ENCODE results near the gene SH3PXD2B.

The SH3PXD2B gene

DNA sequence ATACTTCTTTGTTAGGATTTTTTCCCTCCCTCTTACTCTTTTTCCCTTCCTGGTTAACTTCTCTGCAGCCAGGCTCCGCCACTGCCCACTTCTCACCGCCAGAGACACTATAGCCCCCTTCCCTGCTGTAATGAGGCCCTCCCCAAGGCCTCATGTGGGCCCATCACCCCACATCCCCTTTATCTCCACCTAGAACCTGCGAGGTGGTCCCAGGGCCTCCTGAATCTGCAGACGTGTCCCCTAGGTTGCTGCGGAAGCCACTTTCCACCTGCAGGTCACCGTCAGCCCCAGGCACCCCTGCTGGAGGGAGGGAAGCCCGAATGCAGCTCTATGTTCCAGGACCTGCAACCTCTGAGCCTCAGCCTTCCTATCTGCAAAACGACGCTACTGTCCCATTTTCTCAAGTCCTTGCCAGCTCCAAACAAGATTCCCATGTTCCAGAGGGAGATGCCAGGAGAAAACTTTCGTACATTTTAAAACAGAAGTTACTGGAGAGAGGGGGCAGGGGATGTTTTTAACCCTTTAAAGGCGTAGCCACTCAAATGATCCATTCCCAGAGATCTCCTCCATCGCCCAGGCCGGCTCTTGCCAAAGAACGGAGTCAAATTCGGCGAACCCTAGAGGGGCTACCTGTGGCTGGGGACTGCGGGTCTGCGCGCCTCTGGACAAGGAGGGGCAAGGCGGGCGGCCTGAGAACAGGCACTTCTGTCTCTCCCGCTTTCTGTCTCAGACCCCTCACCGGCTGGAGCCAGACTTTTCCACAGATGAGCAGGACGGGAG, 929 bp downstream of the SH3PXD2B start:
- DNase-seq (ENCODE audit: low spot score) = no peak

DNA sequence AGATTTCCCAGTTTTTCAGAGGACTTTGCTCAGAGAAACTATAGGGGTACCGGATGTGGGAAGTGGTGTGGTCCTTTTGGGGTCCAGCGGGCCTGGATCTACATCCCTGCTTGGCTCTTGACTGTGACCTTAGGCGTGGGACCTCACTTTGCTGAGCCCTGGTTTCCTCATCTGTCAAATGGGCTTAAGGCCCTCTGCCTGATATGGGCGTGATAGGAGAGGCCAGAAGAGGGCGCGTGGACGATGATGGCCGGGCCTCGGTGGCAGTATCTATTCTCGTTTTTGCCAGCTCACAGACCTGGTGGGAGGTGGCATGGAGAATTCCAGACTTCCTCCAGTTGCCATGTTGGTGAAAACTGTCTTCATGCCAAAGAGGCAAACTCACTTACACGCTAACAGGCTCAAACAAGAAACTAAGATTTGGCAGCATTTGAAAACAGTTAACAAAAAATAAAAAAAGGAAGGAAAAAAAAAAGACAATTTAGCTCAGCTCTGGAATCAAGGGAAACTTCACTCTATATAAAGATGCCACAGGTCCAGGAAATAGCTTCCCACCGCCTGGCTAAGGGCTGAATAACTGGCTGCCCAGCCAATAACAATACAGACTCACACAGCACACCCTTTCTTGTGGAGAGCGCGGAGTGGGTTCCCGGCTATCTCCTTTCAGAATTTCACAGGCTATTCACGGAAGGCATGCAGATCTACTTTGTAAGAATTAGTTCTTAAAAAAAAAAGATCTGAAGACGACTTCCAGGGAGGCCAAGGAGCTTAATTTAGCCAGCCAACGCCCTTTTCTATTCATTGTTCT, 1.7 kb downstream of the SH3PXD2B start:
- DNase-seq (ENCODE audit: low spot score) = no peak

DNA sequence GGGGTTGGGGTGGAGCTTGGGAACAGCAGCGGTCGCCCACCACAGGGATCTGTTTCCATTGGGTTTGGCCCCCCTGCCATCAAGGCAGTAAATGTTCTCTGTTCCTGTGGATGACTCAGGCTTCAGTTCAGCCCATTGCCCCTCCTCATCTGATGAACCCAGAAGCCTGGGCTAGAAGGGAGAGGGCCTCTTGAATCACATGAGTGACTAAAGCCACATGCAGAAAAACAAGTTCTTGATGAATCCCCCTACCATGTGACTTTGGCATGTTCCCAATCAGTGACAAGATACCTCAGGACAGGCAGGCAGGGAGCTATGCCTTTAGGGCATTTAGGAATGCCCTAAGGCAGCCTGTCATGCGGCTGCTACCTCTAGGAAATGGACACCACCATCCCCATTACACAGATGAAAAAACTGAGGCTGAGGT, 2.5 kb downstream of the SH3PXD2B start:
- DNase-seq (ENCODE audit: low spot score) = no peak

DNA sequence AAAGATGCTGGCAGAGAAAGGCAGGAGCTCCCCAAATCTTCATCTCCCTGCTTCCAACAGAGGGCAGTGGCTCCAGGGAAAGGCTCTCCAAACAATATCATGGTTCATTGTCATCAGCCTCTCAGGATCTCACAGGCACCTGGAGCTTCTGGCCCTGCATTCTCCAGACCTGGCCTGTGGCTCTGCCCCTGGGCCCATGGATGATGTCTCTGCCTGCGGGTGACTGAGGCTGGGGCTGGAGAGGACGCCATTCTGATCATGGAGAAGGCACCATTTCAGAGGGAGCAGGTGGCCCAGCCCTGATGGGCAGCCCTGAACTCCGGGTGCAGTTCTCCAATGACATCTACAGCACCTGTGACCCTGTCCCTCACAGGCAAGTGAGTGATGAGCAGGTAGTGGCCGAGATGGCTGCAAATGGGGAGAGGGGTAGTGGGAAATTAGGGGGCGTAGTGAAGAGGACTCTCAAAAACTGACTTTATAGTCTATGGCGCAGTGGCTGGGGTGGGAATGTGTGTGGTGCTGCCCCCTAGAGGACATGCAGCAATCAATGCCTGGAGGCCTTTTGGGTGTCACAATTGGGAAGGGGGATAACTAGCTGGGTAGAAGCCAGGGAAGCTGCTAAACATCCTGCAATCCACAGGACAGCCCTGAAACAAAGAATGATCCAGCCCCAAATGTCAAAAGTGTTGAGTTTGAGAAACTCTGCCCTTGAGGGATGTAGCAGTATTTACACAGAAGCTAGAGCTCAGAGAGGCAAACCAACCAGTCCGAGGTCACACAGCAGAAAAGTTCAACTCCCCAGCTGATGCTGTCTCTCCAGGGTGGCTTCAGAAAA, 3.2 kb downstream of the SH3PXD2B start:
- no peak for DNase-seq (ENCODE audit: low spot score)

DNA sequence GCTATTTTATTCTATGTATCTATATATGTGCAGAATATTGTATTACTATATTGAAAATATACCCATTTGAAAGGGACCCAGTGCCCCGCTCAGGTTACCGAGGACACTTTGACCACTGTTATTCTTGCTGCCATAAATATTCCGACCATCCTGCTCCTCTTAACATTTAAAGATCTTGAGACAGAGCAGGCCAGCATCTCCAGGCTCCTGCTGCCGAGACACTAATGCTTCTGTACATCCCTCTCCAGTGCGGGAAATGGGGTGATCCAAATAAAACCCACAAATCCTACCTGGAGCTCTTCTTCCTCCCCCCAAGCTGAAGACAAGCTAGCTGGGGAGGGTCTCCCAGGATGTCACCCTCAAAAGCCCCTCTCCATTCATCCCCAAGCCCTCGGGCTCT, 3.9 kb downstream of the SH3PXD2B start:
- no peak for DNase-seq (ENCODE audit: low spot score)

DNA sequence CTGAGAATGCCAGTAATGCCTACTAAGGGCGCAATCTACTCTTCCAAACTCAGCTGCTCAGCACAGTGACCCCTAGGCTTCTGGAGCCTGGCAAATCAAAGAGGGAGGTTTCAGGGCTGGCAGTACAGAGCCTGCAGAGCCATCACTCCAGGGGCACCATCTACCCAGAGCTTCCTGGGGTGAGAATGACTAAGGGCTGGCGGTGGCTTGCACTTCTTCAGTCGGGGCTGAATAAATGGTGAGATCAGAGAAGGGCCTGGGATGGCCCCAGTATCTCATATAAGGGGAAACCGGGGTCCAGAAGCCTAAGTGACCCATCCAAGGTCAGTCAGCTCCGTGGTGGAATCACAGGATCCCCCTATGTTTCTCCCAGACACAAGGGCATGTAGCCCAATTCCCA, 5.3 kb downstream of the SH3PXD2B start:
- DNase-seq (ENCODE audit: low spot score) = no peak

DNA sequence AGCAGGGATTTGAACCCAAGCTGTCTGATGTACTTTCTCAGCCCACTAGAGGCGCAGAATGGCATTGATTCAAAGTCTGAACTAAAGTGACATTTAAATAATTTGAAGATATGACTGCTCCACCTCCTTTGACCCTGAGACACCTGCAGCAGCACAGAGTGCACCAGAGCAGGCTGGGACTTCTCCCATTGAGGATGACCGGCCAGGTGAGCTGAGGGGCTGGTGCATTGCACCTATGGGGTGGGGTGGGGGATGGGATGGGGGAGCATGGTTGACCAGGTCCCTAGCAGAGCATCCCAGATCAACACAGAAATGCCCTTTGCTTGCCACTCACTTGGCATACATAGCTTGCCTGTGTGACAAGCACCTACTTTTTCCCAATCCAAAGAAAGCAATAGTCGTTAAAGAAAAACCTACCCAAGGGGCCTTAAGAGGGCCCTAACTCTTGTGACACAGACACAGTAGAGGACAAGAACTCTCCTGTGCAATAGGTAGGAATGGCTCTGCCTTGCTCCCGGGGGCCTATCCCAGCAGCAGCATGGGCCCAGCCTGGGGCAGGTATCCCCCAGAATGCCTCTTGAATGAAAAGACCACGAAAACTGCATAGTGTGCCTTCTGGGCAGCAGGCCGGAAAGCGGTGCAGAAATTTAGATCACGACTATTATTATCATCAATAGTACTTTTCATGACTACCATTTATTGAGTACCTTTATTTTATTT, 6.5 kb downstream of the SH3PXD2B start:
- no peak for DNase-seq (ENCODE audit: low spot score)

DNA sequence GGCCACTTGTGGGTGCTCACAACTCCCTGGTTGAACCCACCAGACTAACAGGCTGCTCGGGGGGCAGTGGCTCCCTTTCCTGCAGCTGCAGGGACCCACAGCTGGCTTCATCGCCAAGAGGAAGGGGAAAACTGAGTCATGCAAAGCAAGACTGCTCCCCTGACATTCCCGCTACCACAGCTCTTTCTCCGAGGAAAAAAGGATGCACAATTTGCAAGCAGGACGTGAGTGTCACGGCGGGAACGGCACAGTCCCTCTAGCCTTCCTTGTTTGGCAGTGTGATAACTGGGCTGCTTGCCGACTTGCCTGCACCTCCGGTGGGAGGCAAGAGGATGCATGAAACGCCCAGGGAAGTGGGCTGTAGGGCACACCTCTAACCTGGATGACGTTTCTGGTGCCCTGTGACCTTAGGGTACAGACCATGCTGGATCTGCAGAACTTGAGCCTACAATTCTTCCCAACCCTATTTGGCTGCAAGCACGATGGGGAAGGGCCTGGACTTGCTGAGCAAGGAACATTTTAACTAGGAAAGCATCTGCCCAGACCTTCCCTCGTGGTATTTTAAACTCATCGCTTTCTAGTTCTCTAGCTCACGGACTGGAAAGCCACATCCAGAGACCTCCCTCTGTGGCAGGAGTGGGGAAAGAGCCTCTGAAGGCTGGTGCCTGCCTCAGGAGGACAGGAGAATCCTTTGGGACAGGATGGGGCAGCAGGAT, 7.8 kb downstream of the SH3PXD2B start:
- no peak for DNase-seq (ENCODE audit: low spot score)

DNA sequence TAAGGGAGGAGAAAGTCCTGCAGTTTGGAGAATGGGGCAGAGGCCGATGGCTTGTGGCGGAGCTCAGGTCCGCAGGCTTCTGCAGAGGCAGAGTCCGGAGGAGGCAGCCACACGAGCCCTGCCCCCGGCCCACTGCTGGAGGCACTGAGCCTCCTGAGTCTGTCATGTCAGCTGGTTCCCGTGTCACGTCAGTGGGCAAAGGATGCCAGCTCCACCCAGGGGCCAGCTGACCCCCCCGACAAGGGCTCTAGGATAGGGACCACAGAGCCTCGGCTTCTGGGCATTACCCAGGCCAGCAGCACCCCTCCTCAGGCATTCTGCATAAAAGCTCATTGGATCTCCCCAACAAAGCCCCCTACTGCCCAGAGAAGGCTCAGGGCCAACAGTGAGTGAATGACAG, 8.5 kb downstream of the SH3PXD2B start:
- DNase-seq (ENCODE audit: low spot score) = no peak

DNA sequence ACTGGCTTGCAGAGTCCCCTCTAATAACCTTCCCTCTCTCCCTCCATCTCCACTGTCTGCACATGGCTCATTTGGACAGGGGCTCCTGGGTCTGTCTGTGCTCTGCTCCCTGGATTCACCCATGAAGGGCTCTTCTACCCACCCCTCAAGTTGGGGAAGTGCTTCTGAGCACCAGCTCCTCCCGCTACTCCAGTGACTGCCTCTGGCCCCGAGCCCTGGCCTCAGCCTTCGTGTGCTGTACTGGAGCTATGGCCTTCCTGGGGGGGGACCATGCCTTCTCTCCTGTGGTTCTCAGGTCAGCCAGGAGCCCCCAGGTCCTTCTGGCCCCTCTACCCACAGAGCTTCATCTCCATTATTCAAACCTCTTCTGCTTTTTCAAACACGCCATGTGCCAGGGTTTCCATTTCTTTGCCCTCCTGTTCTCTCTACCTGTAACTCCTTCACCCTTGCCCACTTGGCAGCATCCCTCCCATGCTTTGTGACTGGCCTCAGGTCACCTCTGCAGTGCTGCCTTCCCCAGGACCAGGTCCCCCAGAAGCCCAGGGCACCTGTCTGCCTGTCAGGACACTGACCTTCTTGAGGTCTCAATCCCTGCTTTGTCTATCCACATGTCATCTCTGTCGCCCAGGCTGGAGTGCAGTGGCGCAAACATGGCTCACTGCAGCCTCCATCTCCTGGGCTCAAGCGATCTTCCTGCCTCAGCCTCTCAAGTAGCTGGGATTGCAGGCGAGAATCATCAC, 9.5 kb downstream of the SH3PXD2B start:
- no peak for DNase-seq (ENCODE audit: low spot score)

DNA sequence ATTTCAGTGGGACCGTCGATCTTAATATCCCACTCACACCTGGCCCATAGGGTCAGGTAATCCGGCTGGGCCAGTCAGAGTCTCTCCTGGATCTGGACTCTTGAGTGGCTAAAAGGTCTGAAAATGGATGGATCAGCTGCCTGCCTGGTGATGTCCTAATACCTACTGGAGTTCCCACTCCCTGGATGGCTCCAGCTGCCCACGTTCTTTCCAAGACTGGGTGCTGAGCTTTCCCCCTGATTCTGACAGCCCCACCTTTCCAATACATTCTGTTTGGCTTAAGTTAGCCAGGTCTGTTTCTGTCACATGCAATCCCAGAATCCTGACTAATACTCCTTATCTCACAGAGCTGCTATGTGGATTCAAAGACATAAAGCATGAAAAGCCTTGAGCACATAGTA, 10.2 kb downstream of the SH3PXD2B start:
- DNase-seq (ENCODE audit: low spot score) = no peak

DNA sequence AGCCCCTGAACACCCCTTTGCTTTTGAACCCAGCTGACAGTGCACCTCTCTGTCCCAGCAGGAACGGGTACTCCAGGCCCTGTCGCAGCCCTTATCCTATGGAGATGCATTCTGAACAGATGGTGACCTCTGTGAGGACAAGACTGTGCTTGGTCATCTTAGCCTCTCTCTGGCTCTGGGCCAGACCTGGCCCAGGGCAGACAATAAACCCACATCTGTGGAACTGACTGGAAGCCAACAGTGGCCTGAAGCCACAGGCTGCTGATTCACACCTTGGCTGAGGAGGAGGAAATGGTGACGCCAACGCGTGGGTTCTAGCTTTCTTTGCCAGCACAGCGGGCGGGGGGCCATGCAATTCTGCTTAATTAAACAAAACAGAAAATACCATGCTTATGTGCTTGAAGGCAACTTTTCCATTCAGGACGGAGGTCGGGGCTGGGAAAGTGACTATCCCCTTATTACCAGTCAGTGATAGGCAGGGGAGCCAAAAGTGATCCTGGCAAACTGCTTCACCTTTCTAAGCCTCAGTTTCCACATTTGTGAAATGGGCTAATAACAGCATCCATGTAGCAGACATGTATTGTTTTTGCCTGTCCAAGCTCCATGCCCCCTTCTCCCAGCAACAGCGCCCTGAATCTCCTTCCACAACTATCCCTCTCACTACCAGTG, 10.8 kb downstream of the SH3PXD2B start:
- no peak for DNase-seq (ENCODE audit: low spot score)

DNA sequence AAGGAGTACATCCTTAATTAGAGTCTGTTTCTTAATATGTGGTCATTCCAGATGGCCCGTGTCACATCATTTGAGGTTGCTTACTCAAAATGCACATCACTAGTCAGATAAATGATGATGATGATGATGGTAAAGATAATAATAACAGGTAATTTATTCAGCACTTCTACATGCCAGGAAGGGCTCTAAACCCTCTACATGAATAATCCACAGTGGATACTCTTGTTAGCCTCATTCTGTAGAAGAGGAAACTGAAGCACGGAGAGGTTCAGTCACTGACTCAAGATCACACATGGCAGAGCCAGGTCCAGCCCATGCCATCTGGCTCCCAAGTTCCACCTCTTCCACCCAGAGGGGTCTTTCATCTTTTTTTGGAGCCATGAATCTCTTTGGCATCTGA, 11.7 kb downstream of the SH3PXD2B start:
- DNase-seq (ENCODE audit: low spot score) = no peak

DNA sequence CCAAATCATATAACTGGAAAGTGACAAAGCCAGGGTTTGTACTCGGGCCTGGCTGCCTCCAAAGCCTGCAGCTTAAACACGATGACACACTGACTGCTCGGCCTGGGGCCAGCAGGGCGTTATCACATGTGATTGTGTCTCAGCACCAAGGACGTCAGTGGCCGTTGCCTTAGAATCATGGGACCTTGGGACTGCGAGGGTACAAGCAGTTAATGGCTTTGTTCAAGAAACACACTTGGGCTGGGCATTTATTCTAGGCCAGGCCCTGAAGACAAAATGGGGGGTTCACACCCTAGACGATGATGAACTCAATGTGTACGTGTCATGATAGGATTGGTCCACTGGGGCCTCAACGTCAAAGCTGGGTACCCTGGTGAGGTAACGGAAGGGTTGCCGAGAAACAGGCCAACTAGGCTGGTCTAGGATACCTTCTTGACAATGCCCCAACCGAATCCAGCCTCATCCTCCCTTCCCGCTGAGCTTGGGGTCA, 13.0 kb downstream of the SH3PXD2B start:
- no peak for DNase-seq (ENCODE audit: low spot score)

DNA sequence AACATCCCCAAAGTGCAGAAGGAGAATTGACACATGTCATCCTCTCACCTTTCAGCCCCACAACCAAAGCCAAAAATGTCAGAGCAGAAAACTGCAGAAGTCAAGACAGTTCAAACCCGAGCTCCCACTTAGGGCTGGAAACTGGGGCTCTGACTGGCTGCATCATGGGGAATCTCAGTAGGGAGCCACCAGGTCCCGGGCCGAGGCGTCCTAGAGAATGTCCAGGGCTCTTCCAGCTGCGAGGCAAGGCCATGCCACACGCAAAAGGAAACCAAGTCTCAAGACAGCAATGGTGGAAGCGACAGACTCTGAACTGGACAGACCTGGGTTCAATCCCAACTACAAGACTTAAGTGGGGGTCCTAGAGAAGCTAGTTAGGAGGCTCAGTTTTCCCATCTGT, 13.8 kb downstream of the SH3PXD2B start:
- no peak for DNase-seq (ENCODE audit: low spot score)

DNA sequence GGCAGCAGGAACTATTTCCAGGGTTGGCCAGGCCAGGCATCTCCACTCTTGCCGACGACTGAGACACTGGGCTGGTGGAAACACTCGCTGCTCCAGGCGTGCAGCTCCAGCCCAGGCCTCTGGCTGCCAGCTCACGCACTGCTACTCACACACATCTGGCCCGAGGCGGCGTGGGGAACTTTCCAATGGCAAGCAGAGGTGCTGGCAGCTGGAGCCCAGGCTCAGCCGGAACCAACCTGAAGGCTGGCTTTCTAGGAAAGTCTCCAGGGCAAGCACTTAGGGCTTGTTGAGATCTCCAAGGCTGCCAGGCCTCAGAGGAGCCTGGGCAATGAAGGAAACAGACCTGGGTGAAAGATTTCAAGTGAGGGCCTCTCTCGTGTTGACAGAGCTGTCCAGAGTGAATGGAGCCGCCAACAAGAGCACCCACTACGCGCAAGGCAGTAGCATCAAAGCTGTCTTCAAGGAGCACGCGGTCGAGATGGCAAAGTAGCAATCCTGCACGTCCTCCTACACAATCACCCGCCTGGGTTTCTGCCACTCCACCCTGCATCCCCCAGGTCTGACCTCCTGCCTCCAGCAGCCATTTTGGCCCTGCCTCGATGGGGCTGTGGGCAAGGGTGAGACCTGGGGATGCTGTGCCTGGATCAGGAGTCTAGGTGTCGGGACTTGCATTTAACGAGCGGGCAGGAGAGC, 14.4 kb downstream of the SH3PXD2B start:
- DNase-seq (ENCODE audit: low spot score) = no peak

DNA sequence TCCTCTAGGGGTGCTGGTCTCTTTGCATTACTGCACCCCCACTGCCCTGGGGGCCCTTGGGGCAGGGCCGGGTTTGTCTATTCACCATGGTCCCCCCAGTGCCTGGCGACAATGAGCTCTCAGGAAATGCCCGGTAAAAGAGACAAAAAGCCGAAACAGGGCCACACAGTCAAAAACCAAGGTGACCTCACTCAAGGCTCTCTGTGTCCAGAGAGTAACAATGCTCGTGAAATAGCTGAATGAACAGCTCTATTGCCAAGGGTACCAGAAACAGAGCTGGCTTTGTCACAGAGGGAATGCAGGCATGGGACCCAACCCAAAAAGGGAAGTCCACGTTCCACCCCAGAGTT, 16.0 kb downstream of the SH3PXD2B start:
- no peak for DNase-seq (ENCODE audit: low spot score)

DNA sequence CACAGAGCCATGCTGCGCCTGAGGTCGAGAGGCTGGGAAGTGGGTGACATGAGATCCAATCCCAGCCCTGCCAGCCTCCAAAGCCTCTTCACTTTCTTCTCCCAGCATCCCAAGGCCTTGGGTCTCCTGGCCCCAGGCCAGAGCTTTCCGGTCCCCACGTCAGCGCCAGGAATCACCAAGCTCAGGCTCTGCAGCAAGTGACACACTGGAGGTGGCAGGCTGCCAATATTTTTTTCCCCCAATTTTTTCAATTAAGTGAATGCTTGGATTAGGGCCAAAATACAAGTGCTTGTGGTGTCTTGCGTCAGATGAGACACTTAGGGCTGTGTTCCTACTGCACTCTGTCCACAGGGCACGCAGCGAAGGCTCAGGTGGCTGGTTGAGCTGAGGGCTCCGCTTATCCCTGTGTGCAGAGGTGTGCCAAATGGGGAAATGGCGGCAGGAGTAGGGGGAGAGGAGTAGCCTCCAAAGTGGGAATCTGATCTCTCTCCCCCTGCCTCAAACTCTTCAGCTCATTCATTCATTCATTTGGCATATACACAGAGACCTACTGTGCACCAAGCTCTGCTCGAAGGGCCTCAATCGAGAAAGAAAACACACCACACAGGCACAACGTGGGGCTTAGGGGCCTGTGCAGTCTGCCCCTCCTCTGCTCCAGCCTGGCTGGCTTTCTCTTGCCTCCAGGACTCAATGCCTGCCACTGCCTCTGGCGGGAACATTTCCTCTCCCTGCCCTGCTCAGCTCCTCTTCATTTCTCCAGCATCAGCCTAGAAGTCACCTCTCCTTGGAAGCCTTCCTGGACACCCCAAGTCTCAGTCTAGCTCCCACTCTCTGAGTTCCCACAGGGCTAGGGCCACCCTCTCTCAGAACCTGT, 16.6 kb downstream of the SH3PXD2B start:
- peak; percentile 74 for DNase-seq (ENCODE audit: low spot score)

All from putamen (tissue), 1 donor.